ENCODE results near the gene TSSC4.

Gene TSSC4

GRCh38 chr11:2450321-2451041, 49.9 kb downstream of the TSSC4 start:
- DNase-seq = no peak

DNA sequence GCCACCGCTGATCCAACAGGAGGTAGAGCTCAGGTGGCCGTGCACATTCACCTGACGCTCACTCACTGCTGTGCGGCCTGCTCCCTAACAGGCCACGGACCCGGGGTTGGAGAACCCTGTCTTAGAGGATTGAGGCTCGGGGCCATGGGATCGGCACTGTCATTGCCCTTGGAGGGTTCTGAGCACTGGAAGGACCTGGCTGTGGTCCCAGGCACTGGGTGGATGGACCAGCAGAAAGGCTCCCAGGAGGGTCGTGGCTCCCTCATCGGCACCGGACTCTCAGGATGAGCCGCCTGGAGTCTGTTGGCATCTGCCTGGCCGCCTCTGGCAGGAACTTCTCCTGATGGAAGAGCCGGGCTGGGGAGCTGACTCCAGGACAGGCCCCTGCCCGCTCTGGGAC, 50.8 kb downstream of the TSSC4 start:
- DNase-seq = no peak

GRCh38 chr11:2451916-2452315, 51.4 kb downstream of the TSSC4 start:
- DNase-seq = no peak

DNA sequence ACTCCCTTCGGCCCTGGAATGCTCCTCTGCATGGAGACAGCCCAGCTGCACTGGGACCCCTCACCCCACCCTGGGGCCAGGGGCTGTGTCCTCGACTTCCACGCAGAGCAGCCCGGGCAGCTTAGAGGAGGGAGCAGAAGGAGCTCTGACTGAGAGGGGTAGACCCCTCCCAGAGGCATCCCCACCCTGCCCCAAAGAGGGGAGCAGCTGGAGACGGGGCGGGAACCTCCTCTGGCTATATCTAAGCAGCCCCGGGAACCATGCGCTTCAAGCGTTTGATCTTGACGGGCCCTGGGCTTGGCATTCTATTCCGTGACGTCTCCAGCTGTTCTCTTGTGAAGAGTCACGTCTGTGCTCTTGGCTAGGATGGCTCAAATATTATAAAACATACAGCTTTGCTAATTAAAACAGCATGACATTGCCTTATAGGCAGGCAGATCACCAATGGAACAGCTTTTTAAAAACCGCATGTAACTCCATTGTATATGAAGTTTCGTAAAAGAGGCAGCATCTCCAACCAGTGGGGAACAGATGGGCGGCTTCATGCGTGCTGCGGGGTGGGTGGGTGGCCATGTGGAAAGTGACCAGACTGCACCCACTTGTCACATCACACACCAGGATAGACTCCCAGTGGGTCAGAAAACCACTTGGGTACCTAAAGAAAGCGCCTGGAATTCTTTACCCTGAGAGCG, 51.9 kb downstream of the TSSC4 start:
- DNase-seq = no peak

DNA sequence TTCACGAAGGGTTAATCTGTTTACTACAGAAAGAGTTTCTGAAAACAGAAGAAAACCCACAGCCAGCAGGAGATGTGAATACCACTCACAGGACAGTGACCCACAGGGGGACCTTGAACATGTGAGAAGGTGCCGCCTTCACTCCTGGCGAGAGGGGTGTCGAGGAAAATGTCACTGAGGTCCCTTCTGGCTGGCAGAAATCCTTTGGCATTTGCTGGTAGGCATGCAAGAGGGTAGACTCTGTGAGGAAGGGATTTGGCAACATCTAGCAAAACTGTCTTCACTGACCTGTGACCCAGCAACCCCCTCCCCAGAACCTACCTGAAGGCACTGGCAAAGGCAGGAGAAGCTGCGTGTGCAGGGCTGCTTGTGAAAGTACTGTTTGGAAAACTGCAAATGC, 52.9 kb downstream of the TSSC4 start:
- DNase-seq = no peak

Measured in stimulated activated CD4-positive, alpha-beta T cell treated with anti-CD3 and anti-CD28 coated beads, Interleukin-4, amount 100 ng/mL, for 24 hours (primary cell).